Myocyte (in vitro differentiated cells): Measurements from ENCODE around the gene RHNO1. TPM values are rescaled to one million over a fixed set of nuclear protein-coding genes. Genes with fewer than 3 reads are reported as not detected.

Experiments used
- DNase-seq: peaks from one replicate; pipeline ENCODE4 v3.0.0-alpha.2; 2012; ENCODE audit warnings: low read depth
- total RNA-seq: library from RNA; depleted of rRNA; stranded (reverse); fragments of >200 nt; gene quantifications from 2 replicates; pipeline ENCODE4 v1.2.3, GENCODE V29; 2014

RHNO1 gene
- total RNA-seq, 1 donor from 2014 or later, result 24.3 TPM

DNA sequence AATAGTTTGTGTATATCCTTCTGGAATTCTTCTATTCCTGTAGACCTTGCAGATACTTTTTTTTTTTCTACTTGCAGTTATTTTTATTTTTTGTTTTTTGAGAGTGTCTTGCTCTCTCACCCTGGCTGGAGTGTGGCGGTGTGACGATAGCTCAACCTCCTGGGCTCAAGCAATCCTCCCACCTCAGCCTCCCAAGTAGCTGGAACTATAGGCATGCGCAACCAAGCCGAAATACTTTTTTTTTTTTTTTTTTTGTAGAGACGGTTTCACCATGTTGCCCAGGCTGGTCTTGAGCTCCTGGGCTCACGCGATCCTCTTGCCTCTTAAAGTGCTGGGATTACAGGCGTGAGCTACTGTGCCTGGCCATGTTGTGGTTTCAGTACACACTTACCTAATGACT is 23.6 kb downstream of the RHNO1 start:
- no peak for DNase-seq

DNA sequence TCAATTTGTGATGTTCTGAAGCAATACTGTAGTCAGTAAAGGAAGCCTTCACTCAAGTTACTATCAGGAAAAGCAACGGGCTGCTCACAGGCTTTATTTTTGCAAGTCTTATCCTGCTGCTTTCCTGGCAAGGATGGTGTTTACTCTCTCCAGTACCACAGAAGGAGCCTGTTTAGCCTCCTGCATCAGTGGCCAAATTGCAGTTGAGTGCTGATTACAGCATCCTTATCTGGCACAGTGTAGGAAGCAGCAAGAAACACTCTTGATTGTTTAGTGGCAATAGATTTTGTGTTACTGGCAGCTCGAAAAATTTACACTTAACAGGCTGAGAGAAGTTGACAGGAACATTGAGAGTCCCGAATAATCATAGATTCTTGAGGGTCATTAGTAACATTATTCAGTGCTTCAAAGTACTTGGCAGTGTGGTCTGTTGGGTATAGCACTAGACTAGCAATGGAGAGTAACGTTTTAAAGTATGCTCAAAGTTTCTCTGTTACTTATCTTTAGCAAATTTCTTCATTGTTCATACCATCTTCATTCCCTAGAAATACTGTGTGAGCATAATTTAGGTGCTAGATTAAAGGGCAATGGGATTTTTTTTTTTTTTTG is 25.4 kb downstream of the RHNO1 start:
- DNase-seq, result no peak

DNA sequence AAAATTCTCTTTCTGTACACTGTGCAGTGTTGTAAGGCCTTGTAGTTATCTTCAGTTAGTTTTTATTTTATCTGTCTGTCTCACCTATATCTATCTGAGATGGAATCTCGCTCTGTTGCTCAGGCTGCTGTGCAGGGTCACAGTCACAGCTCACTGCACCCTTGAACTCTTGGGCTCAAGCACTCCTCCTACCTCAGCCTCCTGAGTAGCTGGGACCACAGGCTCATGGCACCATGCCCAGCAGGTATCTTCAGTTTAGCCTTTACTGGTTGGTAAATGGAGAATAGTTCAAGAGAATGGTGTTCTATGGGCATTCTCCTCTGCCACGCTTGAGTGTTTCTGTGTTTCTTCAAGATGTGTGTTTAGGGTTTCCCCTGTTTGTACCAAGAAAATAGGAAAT is 27.2 kb downstream of the RHNO1 start:
- DNase-seq, result no peak

DNA sequence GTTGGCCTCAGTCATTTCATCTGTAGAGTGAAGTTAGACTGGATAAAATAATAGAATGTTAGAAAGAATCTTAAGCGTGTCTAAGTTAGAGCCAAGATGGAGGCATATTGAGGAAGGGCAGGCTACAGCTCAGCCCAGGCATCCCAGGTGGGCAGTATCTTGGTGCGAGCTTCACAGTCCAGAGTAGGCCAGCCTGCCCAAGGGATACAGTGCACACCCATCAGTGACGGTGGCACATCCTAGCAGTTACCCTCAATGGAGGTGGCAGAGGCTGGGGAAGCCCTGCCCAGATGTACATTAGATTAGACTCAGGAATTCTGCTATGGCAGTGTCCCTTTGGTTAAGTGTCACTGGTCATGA is 35.2 kb downstream of the RHNO1 start:
- no peak for DNase-seq

DNA sequence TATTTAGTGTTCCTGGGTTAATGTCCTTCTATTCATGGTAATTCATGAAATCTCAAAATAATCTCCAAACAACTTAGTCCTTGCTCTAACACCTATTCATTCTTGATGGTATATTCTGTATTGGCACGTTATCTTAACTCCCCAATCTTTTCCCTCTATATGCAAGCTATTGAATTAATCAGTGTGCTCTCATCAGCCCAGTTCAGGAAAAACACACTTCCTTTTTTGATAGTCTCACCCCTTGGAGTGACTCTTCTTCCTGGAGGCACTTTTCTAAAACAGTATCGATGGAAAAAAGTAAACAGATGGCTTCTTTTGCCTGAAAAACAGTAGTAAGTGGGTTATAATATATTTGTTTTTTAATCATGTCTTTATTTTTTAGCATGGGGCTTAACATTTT is 42.2 kb downstream of the RHNO1 start:
- no peak for DNase-seq

DNA sequence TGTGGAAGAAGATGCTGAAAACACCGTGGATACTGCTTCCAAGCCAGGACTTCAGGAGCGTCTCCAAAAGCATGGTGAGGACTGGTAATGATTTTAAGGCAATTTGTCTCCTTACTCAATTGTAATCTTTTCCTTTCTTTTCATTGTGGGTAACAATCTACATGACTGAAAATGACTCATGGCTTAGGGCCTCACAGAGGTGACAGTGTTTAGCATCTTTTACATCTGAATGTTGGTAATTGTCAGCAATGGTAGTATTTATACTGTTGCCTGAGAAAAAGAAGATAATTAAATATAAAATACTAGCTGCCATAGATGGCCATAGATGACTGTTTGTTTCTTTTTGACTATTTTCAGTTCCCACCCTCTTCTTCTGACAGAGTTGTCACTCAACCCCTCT is 45.3 kb downstream of the RHNO1 start:
- DNase-seq, result no peak

DNA sequence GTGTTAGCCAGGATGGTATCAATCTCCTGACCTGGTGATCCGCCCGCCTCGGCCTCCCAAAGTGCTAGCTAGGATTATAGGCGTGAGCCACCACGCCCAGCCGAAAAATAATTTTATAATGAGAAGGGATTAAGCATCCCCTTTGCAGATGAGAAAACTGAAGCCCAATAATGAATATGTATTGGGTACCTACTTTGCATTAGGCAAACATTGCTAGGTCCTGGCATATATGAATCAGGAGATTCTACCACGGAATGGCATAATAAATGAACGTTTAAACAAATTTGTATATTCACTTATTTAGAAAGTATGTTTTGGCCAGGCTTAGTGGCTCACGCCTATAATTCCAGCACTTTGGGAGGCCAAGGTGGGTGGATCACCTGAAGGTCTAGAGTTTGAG is 46.0 kb downstream of the RHNO1 start:
- DNase-seq, result no peak

GRCh38 chr12:2924019-2924418 is 47.0 kb downstream of the RHNO1 start:
- DNase-seq, result peak; percentile 71

DNA sequence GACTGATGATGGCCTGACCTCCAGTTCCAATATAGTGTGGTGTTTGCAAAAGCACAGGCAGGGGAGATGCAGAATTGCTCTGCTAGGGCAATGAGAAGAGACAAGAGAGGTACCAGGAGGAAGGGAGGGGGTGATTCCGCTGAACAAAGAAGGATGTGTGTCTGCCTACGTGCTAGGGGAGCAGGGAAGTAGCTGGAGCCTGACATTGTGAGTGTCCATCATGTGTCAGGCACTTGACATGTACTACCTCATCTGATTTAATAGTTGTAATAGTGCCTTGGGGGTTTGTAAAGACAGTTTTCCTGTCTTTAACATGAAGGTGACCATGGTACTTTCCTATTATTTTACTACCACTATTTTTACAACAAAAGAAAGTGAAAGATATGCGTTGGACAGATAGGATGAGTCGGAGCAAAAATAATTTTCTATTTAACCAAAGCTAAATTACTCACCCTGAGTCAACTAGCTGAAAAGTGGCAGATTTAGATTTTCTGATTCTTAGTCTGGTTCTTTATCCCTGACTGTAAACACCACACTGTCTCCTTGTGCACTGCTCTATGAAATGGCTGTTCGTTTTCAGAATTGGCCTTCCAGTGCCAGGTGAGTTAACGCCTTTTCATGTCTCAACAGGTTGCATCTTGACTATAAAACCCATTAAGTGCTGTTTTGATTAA is 48.4 kb downstream of the RHNO1 start:
- DNase-seq, result no peak

DNA sequence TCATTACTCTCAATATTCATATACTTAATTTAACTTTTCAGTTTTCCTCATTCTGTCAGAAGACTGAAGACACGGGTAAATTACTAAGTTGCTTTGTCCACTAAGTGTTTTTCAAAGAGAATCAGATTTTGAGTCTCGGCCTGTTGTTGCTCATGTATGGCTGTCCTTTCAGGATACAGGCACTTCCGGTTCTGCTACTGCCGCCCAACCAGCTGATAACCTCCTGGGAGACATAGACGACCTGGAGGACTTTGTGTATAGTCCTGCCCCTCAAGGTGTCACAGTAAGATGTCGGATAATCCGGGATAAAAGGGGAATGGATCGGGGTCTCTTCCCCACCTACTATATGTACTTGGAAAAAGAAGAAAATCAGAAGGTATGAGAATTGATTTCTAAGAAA is 53.8 kb downstream of the RHNO1 start:
- DNase-seq, result no peak

DNA sequence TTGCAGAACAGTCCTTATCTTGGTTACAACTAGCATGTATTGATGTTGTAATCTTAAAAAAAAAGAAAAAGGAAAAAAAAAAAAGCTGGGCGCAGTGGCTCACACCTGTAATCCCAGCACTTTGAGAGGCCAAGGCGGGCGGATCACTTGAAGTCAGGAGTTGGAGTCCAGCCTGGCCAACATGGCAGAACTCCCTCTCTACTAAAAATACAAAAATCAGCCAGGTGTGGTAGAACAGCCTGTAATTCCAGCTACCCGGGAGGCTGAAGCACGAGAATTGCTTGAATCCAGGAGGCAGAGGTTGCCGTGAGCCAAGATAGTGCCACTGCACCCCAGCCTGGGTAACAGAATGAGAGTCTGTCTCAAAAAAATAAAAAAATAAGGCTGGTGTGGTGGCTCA is 56.6 kb downstream of the RHNO1 start:
- no peak for DNase-seq

GRCh38 chr12:2934371-2934770 is 57.3 kb downstream of the RHNO1 start:
- no peak for DNase-seq

DNA sequence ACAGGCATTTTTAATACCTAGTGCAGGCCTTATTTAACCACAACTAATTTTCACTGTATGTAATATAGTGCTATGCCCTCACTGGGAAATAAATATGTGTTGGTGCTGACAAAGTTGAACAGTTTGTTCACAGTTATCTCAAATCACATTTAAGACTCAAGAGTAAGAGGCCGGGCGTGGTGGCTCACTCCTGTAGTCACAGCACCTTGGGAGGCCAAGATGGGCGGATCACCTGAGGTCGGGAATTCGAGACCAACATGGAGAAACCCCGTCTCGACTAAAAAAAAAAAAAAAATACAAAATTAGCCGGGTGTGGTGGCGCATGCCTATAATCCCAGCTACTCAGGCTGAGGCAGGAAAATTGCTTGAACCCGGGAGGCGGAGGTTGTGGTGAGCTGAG is 59.3 kb downstream of the RHNO1 start:
- DNase-seq, result no peak

DNA sequence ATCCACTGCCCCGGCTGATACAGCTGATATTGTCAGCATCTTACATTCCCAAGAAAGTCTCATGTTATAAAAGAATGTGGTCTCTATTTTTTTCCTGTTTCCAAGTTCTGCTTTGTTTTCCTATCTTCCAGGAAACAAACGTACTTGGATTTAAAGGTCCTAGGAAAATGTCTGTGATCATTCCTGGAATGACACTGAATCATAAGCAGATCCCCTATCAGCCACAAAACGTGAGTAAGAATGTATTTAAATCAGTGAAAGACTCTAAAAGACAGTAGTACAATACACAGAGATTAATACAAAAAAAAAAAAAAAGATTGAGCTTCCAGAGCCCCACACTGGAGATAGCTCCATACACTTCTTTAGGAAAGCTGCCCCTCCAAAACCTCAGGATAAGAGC is 60.5 kb downstream of the RHNO1 start:
- DNase-seq, result no peak

Other genes starting within 250 kb of the RHNO1 start
- gene FKBP4, start 82.3 kb upstream of the RHNO1 start, total RNA-seq, result 56.4 and 60.6 TPM in 2 replicates
- 14.0 and 16.3 TPM in 2 replicates for gene ITFG2, start 64.6 kb upstream of the RHNO1 start, total RNA-seq
- 0.64 and 2.1 TPM in 2 replicates for gene NRIP2, start 42.2 kb upstream of the RHNO1 start, total RNA-seq
- not detected in 2 replicates for gene TEX52, start 20.2 kb upstream of the RHNO1 start, total RNA-seq
- gene FOXM1, start within 50 bp of the RHNO1 start, total RNA-seq, result 0.94 and 1.3 TPM in 2 replicates
- gene TULP3, start 13.7 kb downstream of the RHNO1 start, total RNA-seq, result 35.0 and 39.3 TPM in 2 replicates
- gene TEAD4, start 82.2 kb downstream of the RHNO1 start, total RNA-seq, result 328 and 451 TPM in 2 replicates
- 238 and 379 TPM in 2 replicates for gene TSPAN9, start 200.2 kb downstream of the RHNO1 start, total RNA-seq